K562 (cell line): ENCODE data around the gene MAP3K13.

Source experiments
- KDM1A ChIP-seq, 2 experiments: fragments of 450-650 bp; IDR thresholded peaks; 2 replicates each; pipeline ENCODE4 v1.6.1; 2016; ENCODE audit warnings: mild to moderate bottlenecking in 2 of 2
- NFE2L1 ChIP-seq: fragments of 450-650 bp; IDR thresholded peaks from 2 replicates; pipeline ENCODE4 v1.6.1; 2016; ENCODE audit warnings: missing genetic modification characterization, low read depth, mild to moderate bottlenecking, missing compliant biosample characterization, moderate library complexity, borderline replicate concordance
- NR3C1 ChIP-seq: sonication (generic); formaldehyde crosslinking; IDR thresholded peaks from 2 replicates; pipeline ENCODE4 v1.8.1; 2022; ENCODE audit warnings: missing genetic modification reagents
- POLR2A ChIP-seq: fragments of 450-650 bp; conservative IDR thresholded peaks from 2 replicates; pipeline ENCODE4 v1.6.1; 2016
- POU5F1 ChIP-seq: fragments of 150-350 bp; IDR thresholded peaks from 2 replicates; pipeline ENCODE4 v1.6.1; 2014; ENCODE audit warnings: borderline replicate concordance, low read length, low read depth, mild to moderate bottlenecking; ENCODE audit not compliant: partially characterized antibody

DNA sequence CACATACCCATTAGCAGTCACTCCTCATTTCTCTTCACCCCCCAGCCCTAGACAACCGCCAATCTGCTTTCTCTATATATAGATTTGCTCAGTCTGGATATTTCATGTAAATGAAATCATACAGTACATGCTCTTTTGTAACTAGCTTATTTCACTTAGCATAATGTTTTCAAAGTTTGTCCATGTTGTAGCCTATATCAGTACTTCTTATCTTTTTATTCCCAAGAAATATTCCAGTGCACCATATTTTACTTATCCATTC, 3.1 kb downstream of the MAP3K13 start:
- no peak for TF ChIP-seq POLR2A
- no peak for TF ChIP-seq KDM1A (IDR thresholded peaks at IDR 0.05)
- no peak for TF ChIP-seq POU5F1
- TF ChIP-seq NFE2L1 (tag) = no peak
- TF ChIP-seq NR3C1 = no peak
